Skeletal muscle satellite cell (primary cell): ENCODE data around the gene HMGA1. TPM values are rescaled to one million over a fixed set of nuclear protein-coding genes. Genes with fewer than 3 reads are reported as not detected.

Experiments
- H3K27me3 ChIP-seq: 2 replicates; pipeline ENCODE4 v1.7.0; 2013; ENCODE audit warnings: low read length; ENCODE audit not compliant: control insufficient read depth, insufficient read depth
- H3K36me3 ChIP-seq: 2 replicates; pipeline ENCODE4 v1.7.0; 2013; ENCODE audit warnings: mild to moderate bottlenecking, control low read depth, low read length; ENCODE audit not compliant: insufficient read depth
- H3K4me1 ChIP-seq: 2 replicates; pipeline ENCODE4 v1.7.0; 2013; ENCODE audit warnings: low read length; ENCODE audit not compliant: control insufficient read depth, insufficient read depth
- H3K4me2 ChIP-seq: 2 replicates; pipeline ENCODE4 v1.7.0; 2013; ENCODE audit warnings: mild to moderate bottlenecking, low read length
- H3K4me3 ChIP-seq: 2 replicates; pipeline ENCODE4 v1.7.0; 2013; ENCODE audit warnings: low read length
- H3K9ac ChIP-seq: 2 replicates; pipeline ENCODE4 v1.7.0; 2013; ENCODE audit warnings: mild to moderate bottlenecking, low read depth, low read length, moderate library complexity
- H3K9me3 ChIP-seq: replicated peaks from 2 replicates; pipeline ENCODE4 v1.7.0; 2013; ENCODE audit warnings: mild to moderate bottlenecking, control low read depth, low read length
- total RNA-seq: library from RNA; depleted of rRNA; stranded (reverse); fragments of >200 nt; gene quantifications from 2 replicates; pipeline ENCODE4 v1.2.3, GENCODE V29; 2012; rRNA removed

HMGA1 gene
- 401 and 436 TPM in 2 replicates for total RNA-seq

- Histone ChIP-seq H3K9ac (peak within 1 kb of the TSS; percentile 90), H3K27me3 (no peaks in the 10 kb centered on the region), H3K9me3 (no peaks in the 10 kb centered on the region), H3K4me3 (peak within 1 kb of the TSS; percentile 88), H3K36me3 (peaks cover 30% of the 10 kb centered on the region), H3K4me1 (peaks cover 44% of the 10 kb centered on the region), H3K4me2 (peak within 1 kb of the TSS; percentile 97)
These were observed at the start of gene HMGA1 for GRCh38 chr6:34236443-34237315. Gene HMGA1, plus strand, starts transcription at chr6:34236873. Its CDS starts 3,908 bp downstream, at chr6:34240781.

DNA sequence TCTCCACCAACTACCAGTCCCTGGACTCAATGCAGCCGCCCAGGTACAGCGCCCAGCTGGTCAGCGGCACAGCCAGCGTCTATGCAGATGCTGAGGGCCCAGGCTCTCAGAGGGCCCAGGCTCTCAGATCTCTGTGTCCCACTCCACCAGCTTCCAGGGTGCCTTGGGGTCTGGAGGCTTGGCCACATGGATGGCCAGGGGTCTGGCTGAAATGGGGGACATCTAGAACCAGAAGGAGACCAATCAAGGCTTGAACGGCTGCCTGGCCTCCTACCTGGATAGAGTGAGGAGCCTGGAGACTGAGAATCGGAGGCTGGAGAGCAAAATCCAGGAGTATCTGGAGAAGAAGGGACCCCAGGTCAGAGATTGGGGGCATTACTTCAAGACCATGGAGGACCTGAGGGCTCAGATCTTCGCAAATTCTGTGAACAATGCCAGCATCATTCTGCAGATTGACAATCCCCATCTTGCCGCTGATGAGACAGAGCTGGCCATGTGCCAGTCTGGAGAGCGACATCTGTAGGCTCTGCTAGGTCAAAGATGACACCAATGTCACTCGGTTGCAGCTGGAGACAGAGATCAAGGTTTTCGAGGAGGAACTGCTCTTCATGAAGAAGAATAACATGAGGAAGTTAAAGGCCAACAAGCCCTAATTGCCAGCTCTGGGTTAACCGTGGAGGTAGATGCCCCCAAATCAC lies 46.7 kb upstream of the HMGA1 start:
- H3K27me3 ChIP-seq, result no peaks in the 10 kb centered on the region
- H3K9ac ChIP-seq, result no peak overlapping the region
- H3K36me3 ChIP-seq, result no peaks in the 10 kb centered on the region
- H3K9me3 ChIP-seq, result no peaks in the 10 kb centered on the region
- no peaks in the 10 kb centered on the region for H3K4me1 ChIP-seq
- H3K4me3 ChIP-seq, result no peak overlapping the region
- H3K4me2 ChIP-seq, result no peak overlapping the region

DNA sequence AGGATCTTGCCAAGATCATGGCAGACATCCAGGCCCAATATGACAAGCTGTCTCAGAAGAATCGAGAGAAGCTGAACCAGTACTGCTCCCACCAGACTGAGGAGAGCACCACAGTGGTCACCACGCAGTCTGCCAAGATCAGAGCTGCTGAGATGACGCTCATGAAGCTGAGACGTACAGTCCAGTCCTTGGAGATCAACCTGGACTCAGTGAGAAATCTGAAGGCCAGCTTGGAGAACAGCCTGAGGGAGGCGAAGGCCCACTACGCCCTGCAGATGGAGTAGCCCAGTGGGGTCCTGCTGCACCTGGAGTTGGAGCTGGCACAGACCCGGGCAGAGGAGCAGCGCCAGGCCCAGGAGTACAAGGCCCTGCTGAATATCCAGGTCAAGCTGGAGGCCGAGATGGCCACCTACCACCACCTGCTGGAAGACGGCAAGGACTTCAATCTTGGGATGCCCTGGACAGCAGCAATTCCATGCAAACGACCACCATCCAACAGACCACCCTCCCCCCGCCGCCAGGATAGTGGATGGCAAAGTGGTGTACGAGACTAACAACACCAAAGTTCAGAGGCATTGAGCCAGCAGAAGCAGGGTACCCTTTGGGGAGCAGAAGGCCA lies 46.1 kb upstream of the HMGA1 start:
- Histone ChIP-seq H3K4me2 (no peak overlapping the region), H3K9ac (no peak overlapping the region), H3K36me3 (no peaks in the 10 kb centered on the region), H3K27me3 (peaks cover 2% of the 10 kb centered on the region), H3K4me3 (no peak overlapping the region), H3K4me1 (no peaks in the 10 kb centered on the region), H3K9me3 (no peaks in the 10 kb centered on the region)

GRCh38 chr6:34194772-34195171 lies 41.9 kb upstream of the HMGA1 start:
- Histone ChIP-seq H3K9me3 (no peaks in the 10 kb centered on the region), H3K36me3 (no peaks in the 10 kb centered on the region), H3K4me2 (no peak overlapping the region), H3K9ac (no peak overlapping the region), H3K4me1 (peaks cover 10% of the 10 kb centered on the region), H3K4me3 (no peak overlapping the region), H3K27me3 (peaks cover 6% of the 10 kb centered on the region)

DNA sequence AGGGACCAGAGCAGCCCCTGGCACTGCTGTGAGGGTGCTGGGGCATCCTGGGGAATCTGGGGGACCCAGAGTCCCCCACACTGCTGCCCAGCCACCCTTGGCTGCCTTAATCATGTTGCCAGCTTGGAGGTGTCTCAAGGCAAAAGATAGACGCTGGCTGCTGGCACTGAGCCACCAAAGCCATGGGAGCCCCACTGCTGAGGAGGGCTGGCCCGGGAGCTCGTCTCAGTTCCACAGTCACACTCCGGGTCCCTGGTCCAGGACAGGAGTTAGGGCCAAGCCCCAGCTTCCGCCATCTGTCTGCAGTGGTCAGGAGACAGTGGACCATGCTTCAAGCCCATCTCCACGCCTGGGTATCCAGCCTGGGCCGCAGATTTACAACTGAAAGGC lies 41.0 kb upstream of the HMGA1 start:
- H3K4me1 ChIP-seq, result peaks cover 10% of the 10 kb centered on the region
- H3K4me2 ChIP-seq, result peak overlapping the region; percentile 100
- H3K9me3 ChIP-seq, result no peaks in the 10 kb centered on the region
- H3K27me3 ChIP-seq, result peaks cover 6% of the 10 kb centered on the region
- H3K9ac ChIP-seq, result peak overlapping the region; percentile 56
- H3K36me3 ChIP-seq, result no peaks in the 10 kb centered on the region
- H3K4me3 ChIP-seq, result peak overlapping the region; percentile 77

DNA sequence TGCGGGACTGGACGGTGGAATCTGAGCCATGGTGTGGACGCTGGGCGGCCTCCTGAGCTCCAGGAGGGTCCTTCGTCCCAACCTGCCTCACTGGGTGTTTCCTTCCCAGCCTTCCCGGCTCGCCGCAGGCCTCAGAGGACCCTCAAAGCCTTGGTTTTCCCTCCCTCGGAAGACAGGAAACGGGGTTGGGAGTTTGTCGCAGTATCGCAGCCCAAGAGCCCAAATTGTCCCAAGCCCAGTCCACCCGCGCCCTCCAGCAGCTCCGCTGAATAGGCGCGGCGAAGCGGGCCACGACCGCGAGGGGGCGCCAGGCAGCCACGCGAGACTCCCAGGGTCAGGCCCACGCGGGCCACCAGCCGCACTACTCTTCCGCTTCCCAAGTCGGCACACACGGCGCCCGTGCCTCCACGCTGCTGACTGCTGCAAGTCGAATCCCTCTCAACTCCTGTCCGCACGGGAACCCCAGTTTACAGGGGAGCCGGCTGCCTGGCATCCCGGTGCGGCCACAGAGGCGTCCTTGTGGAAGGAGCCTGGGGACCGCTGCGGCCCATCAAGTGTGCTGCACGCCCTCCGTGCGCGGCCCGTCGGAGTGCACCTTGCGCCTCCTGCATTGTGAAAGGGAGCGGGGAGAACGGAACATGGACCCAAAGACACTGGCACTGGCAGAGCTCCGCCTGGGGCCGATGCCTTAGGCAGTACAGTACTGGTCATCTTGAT lies 40.4 kb upstream of the HMGA1 start:
- H3K4me2 ChIP-seq, result peak overlapping the region; percentile 100

DNA sequence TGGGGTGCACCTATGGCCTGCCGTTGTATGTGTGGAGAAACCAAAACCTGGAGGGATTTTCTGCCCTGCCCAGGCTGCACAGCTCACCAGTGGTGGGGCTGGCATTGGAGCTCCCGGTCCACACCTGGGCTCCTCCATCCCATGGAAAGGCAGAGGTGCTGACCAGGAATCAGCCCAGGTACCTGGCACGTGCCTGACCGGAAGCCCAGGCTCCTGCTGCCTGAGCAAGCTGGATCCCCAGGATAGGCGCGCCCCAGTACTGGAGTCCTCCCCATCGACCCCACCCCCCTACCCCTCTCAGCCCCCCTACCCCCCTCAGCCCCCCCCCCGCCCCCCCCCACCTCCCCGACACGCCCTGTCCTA lies 39.9 kb upstream of the HMGA1 start:
- Histone ChIP-seq H3K4me3 (peak overlapping the region; percentile 77), H3K27me3 (peaks cover 6% of the 10 kb centered on the region), H3K4me1 (peaks cover 10% of the 10 kb centered on the region), H3K9ac (peak overlapping the region; percentile 56), H3K4me2 (peak overlapping the region; percentile 100), H3K36me3 (no peaks in the 10 kb centered on the region), H3K9me3 (no peaks in the 10 kb centered on the region)

More for the DNA sequence above, 40.4 kb upstream of the HMGA1 start:
- H3K36me3 ChIP-seq, result no peaks in the 10 kb centered on the region
- peak overlapping the region; percentile 77 for H3K4me3 ChIP-seq
- peaks cover 10% of the 10 kb centered on the region for H3K4me1 ChIP-seq
- H3K9me3 ChIP-seq, result no peaks in the 10 kb centered on the region
- H3K9ac ChIP-seq, result peak overlapping the region; percentile 56
- H3K27me3 ChIP-seq, result peaks cover 6% of the 10 kb centered on the region

GRCh38 chr6:34200340-34200971 lies 36.2 kb upstream of the HMGA1 start:
- H3K9me3 ChIP-seq, result no peaks in the 10 kb centered on the region
- H3K4me3 ChIP-seq, result no peak overlapping the region
- no peak overlapping the region for H3K4me2 ChIP-seq
- peaks cover 6% of the 10 kb centered on the region for H3K27me3 ChIP-seq
- no peaks in the 10 kb centered on the region for H3K36me3 ChIP-seq
- no peak overlapping the region for H3K9ac ChIP-seq
- H3K4me1 ChIP-seq, result peaks cover 10% of the 10 kb centered on the region

- no peaks in the 10 kb centered on the region for H3K27me3 ChIP-seq
- peaks cover 3% of the 10 kb centered on the region for H3K4me1 ChIP-seq
- no peak overlapping the region for H3K9ac ChIP-seq
- H3K36me3 ChIP-seq, result no peaks in the 10 kb centered on the region
- no peaks in the 10 kb centered on the region for H3K9me3 ChIP-seq
- no peak overlapping the region for H3K4me2 ChIP-seq
- H3K4me3 ChIP-seq, result no peak overlapping the region
These were observed 35.1 kb upstream of the HMGA1 start for GRCh38 chr6:34201455-34202107.

- Histone ChIP-seq H3K9ac (no peak overlapping the region), H3K4me1 (no peaks in the 10 kb centered on the region), H3K36me3 (no peaks in the 10 kb centered on the region), H3K9me3 (no peaks in the 10 kb centered on the region), H3K4me3 (no peak overlapping the region), H3K27me3 (no peaks in the 10 kb centered on the region), H3K4me2 (no peak overlapping the region)
These were observed 34.1 kb upstream of the HMGA1 start for GRCh38 chr6:34202329-34203201.
